B cell (primary cell): ENCODE results near the gene ARX. TPM values are rescaled to one million over a fixed set of nuclear protein-coding genes. Genes with fewer than 3 reads are reported as not detected.

Experiments
- ATAC-seq: fragments of 200-7000 bp; cut with Tn5 transposase; one replicate; pipeline ENCODE4 v1.10.0; 2021; ENCODE audit warnings: low read depth, mild to moderate bottlenecking, moderate number of reproducible peaks, moderate library complexity
- CTCF ChIA-PET: fragments of 350-600 bp; sonication (Branson Sonifier 250); formaldehyde crosslinking; loops from one replicate; lab custom pipeline; 2021; ENCODE audit warnings: antibody characterized with exemption, inconsistent platforms; lab: Charles Lee
- POLR2A ChIA-PET: fragments of 350-600 bp; sonication (Branson Sonifier 250); formaldehyde crosslinking; loops from one replicate; lab custom pipeline; 2021; ENCODE audit warnings: antibody characterized with exemption; lab: Charles Lee
- DNase-seq: peaks from one replicate; pipeline ENCODE4 v3.0.0; 2013
- H2AFZ ChIP-seq: 2 replicates; pipeline ENCODE4 v1.6.1; 2012; ENCODE audit warnings: mild to moderate bottlenecking, low read depth, low read length; ENCODE audit not compliant: insufficient read depth, poor library complexity, severe bottlenecking
- H3K27ac ChIP-seq, 2 donors: 1 replicate in 1 of 2; 2 replicates in 1 of 2; pipeline ENCODE4 v1.5.1; 2012 to 2013; ENCODE audit warnings: low read length in 2 of 2, mild to moderate bottlenecking in 2 of 2, moderate library complexity in 1 of 2
- H3K27me3 ChIP-seq, 4 experiments: fragments of 200-600 bp in 1 of 4; sonication (generic) in 1 of 4; replicated peaks in 1 of 4; 1 replicate in 2 of 4; 2 replicates in 2 of 4; pipeline versions ENCODE4 v1.6.1 to v1.7.0; 2013 to 2016; ENCODE audit warnings: low read length in 3 of 4, mild to moderate bottlenecking in 2 of 4, mixed read lengths in 1 of 4, moderate library complexity in 1 of 4; ENCODE audit not compliant: insufficient read depth in 4 of 4, control insufficient read depth in 3 of 4; ENCODE audit errors: control extremely low read depth in 1 of 4
- H3K36me3 ChIP-seq, 2 experiments: replicated peaks in 1 of 2; 1 replicate in 1 of 2; 2 replicates in 1 of 2; pipeline versions ENCODE4 v1.6.1 to v1.7.1; 2013; ENCODE audit warnings: low read length in 1 of 2; ENCODE audit not compliant: insufficient read depth in 2 of 2, control insufficient read depth in 1 of 2; ENCODE audit errors: control extremely low read depth in 1 of 2, extremely low read depth in 1 of 2
- H3K4me1 ChIP-seq, 2 donors: fragments of 200-600 bp in 1 of 2; sonication (generic) in 1 of 2; 1 replicate in 1 of 2; 2 replicates in 1 of 2; pipeline versions ENCODE4 v1.5.1 to v1.6.1; 2013 to 2017; ENCODE audit warnings: low read length in 2 of 2; ENCODE audit not compliant: control insufficient read depth in 2 of 2, insufficient read depth in 2 of 2
- H3K4me2 ChIP-seq: replicated peaks from 2 replicates; pipeline ENCODE3; 2012; ENCODE audit warnings: mild to moderate bottlenecking, low read depth, low read length; ENCODE audit not compliant: poor library complexity, severe bottlenecking
- H3K4me3 ChIP-seq, 5 experiments: fragments of 200-600 bp in 1 of 5; sonication (generic) in 1 of 5; 1 replicate in 3 of 5; 2 replicates in 2 of 5; pipeline versions ENCODE4 v1.5.1 to v1.7.0; 2011 to 2016; ENCODE audit warnings: low read length in 4 of 5, mild to moderate bottlenecking in 4 of 5, low read depth in 2 of 5, control low read depth in 1 of 5, moderate library complexity in 1 of 5; ENCODE audit not compliant: insufficient read depth in 1 of 5; ENCODE audit errors: control extremely low read depth in 1 of 5, extremely low read depth in 1 of 5
- H3K79me2 ChIP-seq: fragments of 200-600 bp; sonication (generic); one replicate; pipeline ENCODE4 v1.6.0; 2016; ENCODE audit warnings: low read length; ENCODE audit not compliant: control insufficient read depth, insufficient read depth
- H3K9ac ChIP-seq: fragments of 200-600 bp; sonication (generic); 2 replicates; pipeline ENCODE4 v1.6.1; 2017; ENCODE audit warnings: mild to moderate bottlenecking, low read length, moderate library complexity
- H3K9me3 ChIP-seq, 3 donors: one replicate each; pipeline versions ENCODE4 v1.6.1 to v1.7.1; 2013; ENCODE audit warnings: low read length in 2 of 3; ENCODE audit not compliant: control insufficient read depth in 2 of 3, insufficient read depth in 1 of 3; ENCODE audit errors: control extremely low read depth in 1 of 3
- H4K20me1 ChIP-seq: 2 replicates; pipeline ENCODE4 v1.6.0; 2012; ENCODE audit warnings: mild to moderate bottlenecking, low read length; ENCODE audit not compliant: insufficient read depth, control insufficient read depth, poor library complexity, severe bottlenecking
- H3K27ac Mint-ChIP-seq: one replicate; pipeline ENCODE4 v1.8.0; 2021; ENCODE audit warnings: mixed read lengths
- H3K27me3 Mint-ChIP-seq: one replicate; pipeline ENCODE4 v1.8.0; 2021; ENCODE audit warnings: mixed read lengths
- H3K4me1 Mint-ChIP-seq: one replicate; pipeline ENCODE4 v1.8.0; 2021; ENCODE audit warnings: mixed read lengths
- H3K4me3 Mint-ChIP-seq: one replicate; pipeline ENCODE4 v1.8.0; 2021; ENCODE audit warnings: mixed read lengths
- H3K9me3 Mint-ChIP-seq: one replicate; pipeline ENCODE4 v1.8.0; 2022; ENCODE audit warnings: mixed read lengths; ENCODE audit not compliant: insufficient read depth
- CTCF ChIP-seq: fragments of 200-600 bp; IDR thresholded peaks from one replicate; pipeline ENCODE4 v1.8.0; 2022; ENCODE audit warnings: antibody characterized with exemption, mild to moderate bottlenecking
- EZH2 ChIP-seq: IDR thresholded peaks from 2 replicates; pipeline ENCODE4 v1.6.1; 2012; ENCODE audit warnings: borderline replicate concordance, low read depth, mild to moderate bottlenecking, moderate library complexity, low read length; ENCODE audit not compliant: insufficient read depth, poor library complexity, severe bottlenecking
- WGBS: methylation state at CpG from one replicate; pipeline ENCODE4 v1.1.5; 2013; ENCODE audit warnings: missing lambda C conversion rate; ENCODE audit not compliant: insufficient coverage; 5-methylcytosine and 5-hydroxymethylcytosine counted together
- intact Hi-C: fragments of 100-400 bp; cut with micrococcal nuclease; formaldehyde crosslinking; loops from one replicate; pipeline ENCODE4 v1.10.0; 2022
- polyA plus RNA-seq: library from polyadenylated mRNA; depleted of rRNA; stranded (reverse); fragments of >200 nt; gene quantifications from 2 replicates; pipeline ENCODE4 v1.2.3, GENCODE V29; 2012
- total RNA-seq, 2 donors: library from RNA; stranded (reverse); fragments of 120-200 nt in 1 of 2; gene quantifications; 1 replicate in 1 of 2; 2 replicates in 1 of 2; pipeline versions ENCODE4 v1.2.3 to v1.2.4, GENCODE V29; 2013 to 2022

Gene ARX
- total and polyA plus RNA-seq, 2 donors (not counting 1 experiment from before 2014, with no cell fraction given), result not detected

GRCh38 chrX:25052798-25053534 is 37.2 kb upstream of the ARX start:
- Histone ChIP-seq H3K9me3 (no peaks in the 10 kb centered on the region), H3K4me2 (no peak overlapping the region), H4K20me1 (no peaks in the 10 kb centered on the region), H2AFZ (no peak overlapping the region), H3K4me3 (no peak overlapping the region), H3K27me3 (no peaks in the 10 kb centered on the region), H3K27ac (no peak overlapping the region), H3K36me3 (no peaks in the 10 kb centered on the region), H3K79me2 (no peaks in the 10 kb centered on the region), H3K4me1 (no peaks in the 10 kb centered on the region), H3K9ac (no peak overlapping the region)
- Mint-ChIP-seq H3K9me3 (no peaks in the 10 kb centered on the region), H3K4me3 (no peak overlapping the region), H3K4me1 (peaks cover 2% of the 10 kb centered on the region), H3K27me3 (peaks cover 3% of the 10 kb centered on the region), H3K27ac (no peak overlapping the region)
- no peak for TF ChIP-seq EZH2
- no peak for TF ChIP-seq CTCF
- ATAC-seq, result no peak
- DNase-seq, result no peak
- ChIA-PET POLR2A (no interaction called here), CTCF (no interaction called here)
- no CpG with 5 or more reads among the region's 4 CpGs for WGBS
- intact Hi-C loops, result no loop called here

GRCh38 chrX:25049971-25050370 is 34.2 kb upstream of the ARX start:
- Mint-ChIP-seq H3K27me3 (peaks cover 11% of the 10 kb centered on the region), H3K27ac (no peak overlapping the region), H3K4me3 (no peak overlapping the region), H3K9me3 (no peaks in the 10 kb centered on the region), H3K4me1 (peaks cover 2% of the 10 kb centered on the region)
- TF ChIP-seq CTCF (no peak), EZH2 (no peak)
- Histone ChIP-seq H3K79me2 (no peaks in the 10 kb centered on the region), H3K36me3 (no peaks in the 10 kb centered on the region), H3K4me1 (no peaks in the 10 kb centered on the region), H3K4me2 (no peak overlapping the region), H4K20me1 (no peaks in the 10 kb centered on the region), H3K27ac (no peak overlapping the region), H3K27me3 (no peaks in the 10 kb centered on the region), H3K9me3 (no peaks in the 10 kb centered on the region), H3K4me3 (no peak overlapping the region), H2AFZ (no peak overlapping the region), H3K9ac (no peak overlapping the region)
- CTCF ChIA-PET, result no interaction called here
- intact Hi-C loops, result no loop called here
- no CpG with 5 or more reads among the region's 1 CpG for WGBS
- DNase-seq (no peak), ATAC-seq (no peak)
- POLR2A ChIA-PET, result no interaction called here
